ENCODE measurements around the gene OR1N1.

DNA sequence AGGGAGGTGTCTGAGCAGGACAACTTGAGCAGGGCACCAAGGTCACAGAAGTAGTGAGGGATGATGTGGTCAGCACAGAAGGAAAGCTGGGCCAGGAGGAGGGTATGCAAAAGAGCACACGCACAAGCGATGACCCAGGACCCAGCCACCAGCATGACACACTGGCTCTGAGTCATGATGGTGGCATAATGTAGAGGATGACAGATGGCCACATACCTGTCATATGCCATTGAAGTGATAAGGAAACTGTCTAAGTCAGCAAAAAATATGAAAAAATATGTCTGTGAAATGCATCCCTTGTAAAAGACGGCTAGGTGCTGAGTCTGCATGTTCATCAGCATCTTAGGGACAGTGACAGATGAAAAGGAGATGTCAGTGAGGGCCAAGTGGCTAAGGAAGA is 49.7 kb downstream of the OR1N1 start:
- TF ChIP-seq, protein P1, sequence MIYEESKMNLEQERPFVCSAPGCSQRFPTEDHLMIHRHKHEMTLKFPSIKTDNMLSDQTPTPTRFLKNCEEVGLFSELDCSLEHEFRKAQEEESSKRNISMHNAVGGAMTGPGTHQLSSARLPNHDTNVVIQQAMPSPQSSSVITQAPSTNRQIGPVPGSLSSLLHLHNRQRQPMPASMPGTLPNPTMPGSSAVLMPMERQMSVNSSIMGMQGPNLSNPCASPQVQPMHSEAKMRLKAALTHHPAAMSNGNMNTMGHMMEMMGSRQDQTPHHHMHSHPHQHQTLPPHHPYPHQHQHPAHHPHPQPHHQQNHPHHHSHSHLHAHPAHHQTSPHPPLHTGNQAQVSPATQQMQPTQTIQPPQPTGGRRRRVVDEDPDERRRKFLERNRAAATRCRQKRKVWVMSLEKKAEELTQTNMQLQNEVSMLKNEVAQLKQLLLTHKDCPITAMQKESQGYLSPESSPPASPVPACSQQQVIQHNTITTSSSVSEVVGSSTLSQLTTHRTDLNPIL (CRISPR knock-in tag; IDR thresholded peaks at IDR 0.05; ENCODE audit: low read depth): no peak
- no peak for TF ChIP-seq ZFP30 (CRISPR knock-in tag; IDR thresholded peaks at IDR 0.05)
- TF ChIP-seq RARB (CRISPR knock-in tag; IDR thresholded peaks at IDR 0.05): no peak
- no peak for TF ChIP-seq CSDC2 (CRISPR knock-in tag; IDR thresholded peaks at IDR 0.05)
- TF ChIP-seq OSR1 (CRISPR knock-in tag; IDR thresholded peaks at IDR 0.05): no peak
